CD4-positive, alpha-beta T cell treated with Interleukin-1 beta for 1 hour (primary cell): ENCODE results near the gene TBC1D9B.
A peak's percentile ranks its signal among the peaks of the same experiment; 100 is the strongest.

Experiments
- DNase-seq, 2 donors: peaks; one replicate each; pipeline ENCODE4 v3.0.0-alpha.2; 2020 to 2022

TBC1D9B gene

GRCh38 chr5:179907556-179908324 is at the start of gene TBC1D9B:
Gene TBC1D9B (minus strand): TSS chr5:179907897. CDS start chr5:179907821, 76 bp downstream.
- peak; percentile 81 to 83 for DNase-seq

DNA sequence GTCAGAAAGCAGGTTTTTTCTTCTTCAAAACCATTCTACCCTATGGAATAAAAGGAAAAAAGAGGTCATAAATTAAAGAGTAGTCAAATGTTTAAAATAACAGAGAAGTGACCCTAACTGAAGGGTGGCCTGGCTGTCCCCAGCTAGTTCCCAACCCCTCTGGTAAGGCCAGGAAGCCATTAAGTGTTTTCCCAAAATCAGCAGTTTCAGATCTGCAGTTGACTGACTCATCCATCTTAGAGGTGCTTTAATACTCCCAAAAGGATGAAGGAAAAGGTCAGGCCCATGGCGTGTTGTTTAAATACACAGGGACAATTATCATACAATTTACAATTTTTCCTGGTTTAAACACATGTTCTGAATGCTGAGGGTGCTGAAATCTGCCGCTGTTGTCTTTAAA is 47.9 kb upstream of the TBC1D9B start:
- DNase-seq = no peak

- no peak for DNase-seq
These were observed 47.4 kb upstream of the TBC1D9B start for GRCh38 chr5:179955062-179955461.

- no peak for DNase-seq
These were observed 46.7 kb upstream of the TBC1D9B start for GRCh38 chr5:179954434-179954833.

DNA sequence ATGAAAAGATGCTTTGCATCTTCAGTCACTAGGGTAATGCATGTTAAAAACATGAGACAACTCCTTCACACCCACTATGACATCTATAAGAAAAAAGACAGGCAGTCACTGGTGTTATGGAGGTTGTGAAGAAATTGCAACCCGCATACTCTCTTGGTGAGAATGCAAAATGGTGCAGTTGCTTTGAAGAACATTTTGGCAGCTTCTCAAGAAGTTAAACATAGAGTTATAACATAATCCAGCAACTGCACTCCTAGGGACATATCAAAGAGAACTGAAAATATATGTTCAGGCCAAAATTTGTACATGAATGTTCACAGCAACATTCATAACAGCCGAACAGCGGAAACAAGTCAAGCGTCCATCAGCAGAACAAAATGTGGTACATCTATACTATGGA is 46.3 kb upstream of the TBC1D9B start:
- no peak for DNase-seq

GRCh38 chr5:179936976-179937681 is 29.4 kb upstream of the TBC1D9B start:
- no peak for DNase-seq

DNA sequence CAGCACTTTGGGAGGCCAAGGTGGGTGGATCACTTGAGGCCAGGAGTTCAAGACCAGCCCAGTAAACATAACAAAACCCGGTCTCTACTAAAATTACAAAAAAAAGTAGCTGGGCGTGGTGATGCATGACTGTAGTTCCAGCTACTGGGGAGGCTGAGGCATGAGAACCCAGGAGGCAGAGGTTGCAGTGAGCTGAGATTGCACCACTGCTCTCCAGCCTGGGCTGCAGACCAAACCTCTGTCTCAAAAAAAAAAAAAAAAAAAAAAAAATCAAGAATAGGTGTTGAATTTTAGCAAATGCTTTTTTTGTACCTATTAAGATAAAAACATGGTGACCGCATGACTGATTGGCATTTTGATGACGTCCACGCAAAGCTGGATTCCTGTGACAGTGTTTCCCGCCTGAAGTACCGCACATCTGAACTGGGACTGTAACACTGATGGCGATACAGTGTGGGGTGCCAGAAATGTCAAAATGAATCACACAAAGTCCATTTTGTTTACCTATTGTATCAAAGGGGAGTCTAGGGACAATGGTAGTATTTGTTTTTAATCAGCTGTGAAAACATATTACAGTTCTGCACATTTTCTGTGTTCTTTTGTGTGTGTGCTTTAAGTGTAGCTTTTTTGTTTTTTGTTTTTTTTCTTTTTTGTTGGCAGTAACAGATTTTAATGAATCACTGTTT is 23.2 kb upstream of the TBC1D9B start:
- DNase-seq = no peak

DNA sequence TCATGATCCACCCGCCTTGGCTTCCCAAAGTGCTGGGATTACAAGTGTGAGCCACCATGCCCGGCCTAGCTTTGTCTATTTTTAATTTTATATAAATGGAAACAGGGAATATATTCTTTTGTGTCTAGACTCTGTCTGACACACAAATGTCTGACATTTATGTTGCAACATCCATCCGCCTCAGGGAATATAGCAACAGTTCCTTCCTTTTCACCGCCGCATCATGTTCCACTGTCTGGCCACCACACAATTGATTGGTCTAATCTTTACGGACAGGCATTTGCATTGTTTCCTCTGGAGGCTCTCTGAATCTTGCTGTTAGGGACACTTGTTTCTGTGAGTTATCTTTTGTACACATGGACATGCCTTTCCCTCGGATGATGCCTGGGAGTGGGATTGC is 20.1 kb upstream of the TBC1D9B start:
- DNase-seq = no peak

GRCh38 chr5:179926657-179927056 is 19.0 kb upstream of the TBC1D9B start:
- no peak for DNase-seq

DNA sequence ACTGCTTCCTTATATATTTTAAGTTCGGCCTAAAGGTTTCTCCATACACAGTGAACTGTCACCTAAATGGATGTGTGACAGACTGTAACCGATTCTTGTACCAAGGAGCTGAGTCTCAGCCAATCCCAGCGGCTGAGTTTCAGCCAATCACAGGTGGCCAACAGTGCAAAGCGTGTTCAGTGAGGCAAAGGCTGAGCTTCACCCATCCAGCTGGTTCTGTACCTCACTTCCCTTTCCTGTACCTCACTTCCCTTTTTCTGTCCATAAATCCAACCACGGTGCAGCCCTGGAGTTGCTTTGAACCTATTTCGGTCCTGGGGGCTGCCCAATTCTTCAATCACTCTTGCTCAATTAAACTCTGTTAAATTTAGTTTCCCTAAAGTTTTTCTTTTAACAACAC is 15.7 kb upstream of the TBC1D9B start:
- DNase-seq = peak in 1 of 2 donors; percentile 54

GRCh38 chr5:179920175-179920574 is 12.5 kb upstream of the TBC1D9B start:
- DNase-seq = no peak

- DNase-seq = no peak
These were observed 11.9 kb upstream of the TBC1D9B start for GRCh38 chr5:179919487-179920060.

- no peak for DNase-seq
These were observed 11.2 kb upstream of the TBC1D9B start for GRCh38 chr5:179918742-179919486.

DNA sequence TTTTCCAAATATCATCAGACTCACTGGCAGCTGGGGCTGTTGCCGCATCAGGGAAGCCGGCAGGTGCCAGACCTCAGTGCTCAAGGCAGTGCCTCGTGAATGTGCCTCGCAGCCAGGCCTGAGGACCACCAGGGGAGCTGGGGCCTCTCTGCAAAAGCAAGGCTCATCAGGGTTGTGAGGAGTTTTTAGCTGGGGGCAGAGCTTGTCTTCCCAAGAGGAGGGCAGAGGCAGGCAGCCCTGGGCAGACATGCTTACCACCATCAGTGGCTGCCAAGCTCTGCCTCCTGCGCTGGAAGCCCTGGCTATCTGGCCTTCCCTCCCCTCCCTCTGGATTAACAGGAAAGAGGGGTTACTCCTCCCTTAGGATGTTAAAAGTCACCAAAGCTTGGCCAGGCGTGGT is 8.8 kb upstream of the TBC1D9B start:
- DNase-seq = no peak

DNA sequence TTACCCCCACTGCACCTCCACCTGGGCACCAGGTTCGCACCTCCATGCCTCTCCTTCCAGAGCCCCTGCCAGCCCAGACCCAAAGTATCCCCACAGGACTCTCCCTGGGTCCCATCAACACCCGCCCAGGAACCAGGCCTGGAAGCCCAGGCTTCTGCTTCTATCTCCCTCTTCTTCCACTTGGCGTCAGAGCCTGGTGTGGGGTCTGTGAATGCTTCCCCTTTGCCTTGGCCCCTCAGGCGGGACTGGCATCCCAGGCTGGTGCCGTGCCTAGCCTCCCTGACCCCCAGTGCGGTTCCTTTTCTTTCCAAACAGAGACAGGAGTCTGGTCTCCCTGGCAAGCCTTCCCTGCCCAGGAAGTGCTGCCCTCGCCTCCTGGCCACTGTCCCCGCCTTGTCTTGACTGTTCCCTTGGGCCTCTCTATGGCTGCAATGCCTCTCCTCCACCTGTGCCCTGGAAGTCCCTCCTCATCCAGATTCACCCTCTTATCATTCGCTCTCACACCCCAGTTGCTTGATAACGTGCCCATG is 7.8 kb upstream of the TBC1D9B start:
- DNase-seq = no peak

DNA sequence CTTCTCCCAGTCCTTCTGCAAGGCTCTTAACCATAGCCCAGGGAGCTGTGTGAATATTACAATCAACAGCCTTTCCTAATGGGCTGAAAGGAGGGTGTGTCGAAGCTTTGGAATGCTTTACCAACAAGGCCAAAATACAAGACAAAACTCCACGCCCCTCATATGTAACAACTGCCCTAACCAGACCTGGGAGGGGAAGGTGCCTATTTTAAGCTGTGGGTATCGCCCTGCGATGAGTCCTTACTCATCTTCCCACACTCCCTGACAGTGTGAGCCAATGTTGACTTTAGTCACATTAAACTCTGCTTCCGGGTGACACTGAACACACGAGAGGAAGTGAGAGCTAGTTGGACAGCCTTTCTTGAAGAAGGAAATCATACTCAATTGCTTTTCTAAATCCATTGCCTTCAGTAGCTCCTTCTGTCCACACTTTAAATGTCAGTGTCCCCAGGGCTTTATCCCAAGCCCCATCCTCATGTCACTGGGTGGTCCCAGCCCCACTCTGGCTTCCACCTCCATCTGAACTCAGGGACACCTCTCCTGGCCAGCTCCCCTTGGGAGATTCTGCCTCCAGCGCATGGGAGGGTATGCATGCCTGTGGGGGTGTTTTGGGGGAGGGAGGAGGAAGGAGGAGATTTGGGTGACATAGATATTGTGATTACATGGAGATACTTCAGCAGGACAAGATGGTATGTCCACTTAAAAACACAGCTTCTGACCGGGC is 6.5 kb upstream of the TBC1D9B start:
- DNase-seq = peak; percentile 6 to 51

DNA sequence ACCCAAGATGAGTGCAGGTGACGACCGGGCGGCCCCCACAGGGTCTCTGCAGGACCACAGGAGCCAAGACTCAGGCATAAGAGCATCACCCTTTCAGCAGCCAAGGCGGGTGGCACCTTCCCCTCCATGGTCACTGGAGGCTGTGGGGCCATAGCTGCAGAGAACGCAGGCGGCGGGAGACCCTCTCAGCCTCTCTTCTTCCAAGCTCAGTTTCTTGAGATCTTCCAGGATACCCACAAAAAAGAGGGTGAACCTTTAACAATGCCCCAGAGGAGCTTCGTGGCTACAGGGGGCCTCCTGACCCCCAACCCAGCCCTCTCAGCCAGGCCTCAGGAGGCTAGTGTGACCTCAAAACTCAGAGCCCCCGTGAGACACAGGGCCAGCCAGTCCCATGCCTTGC is 5.8 kb upstream of the TBC1D9B start:
- no peak for DNase-seq

GRCh38 chr5:179912951-179913350 is 5.3 kb upstream of the TBC1D9B start:
- DNase-seq = no peak

- no peak for DNase-seq
These were observed 4.7 kb upstream of the TBC1D9B start for GRCh38 chr5:179912386-179912785.

DNA sequence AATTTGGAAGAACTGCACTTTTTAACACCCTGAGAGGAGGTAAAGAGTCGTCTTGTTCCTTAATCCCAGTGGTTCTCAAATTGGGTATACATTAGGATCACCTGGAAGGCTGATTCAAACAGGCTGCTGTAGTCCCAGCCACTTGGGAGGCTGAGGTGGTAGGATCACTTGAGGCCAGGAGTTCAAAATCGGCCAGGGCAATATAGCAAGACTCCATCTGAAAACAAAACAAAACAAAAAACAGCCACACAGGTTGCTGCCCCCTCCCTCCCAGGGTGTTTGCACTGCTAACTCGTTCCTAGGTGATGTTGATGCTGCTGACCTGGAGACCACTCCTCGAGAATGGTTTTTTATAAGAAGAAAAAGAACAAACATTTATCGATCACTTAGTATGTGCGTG is 1.5 kb upstream of the TBC1D9B start:
- DNase-seq = no peak

- DNase-seq = no peak
These were observed 831 bp upstream of the TBC1D9B start for GRCh38 chr5:179908528-179908927.
